K562 (cell line): ENCODE measurements around the gene YKT6. TPM values are rescaled to one million over a fixed set of nuclear protein-coding genes. Genes with fewer than 3 reads are reported as not detected.

Experiments
- ATAC-seq: fragments of 200-7000 bp; cut with Tn5 transposase; 3 replicates; pipeline ENCODE4 v1.9.1; 2020; ENCODE audit warnings: moderate library complexity
- Bru-seq: library from RNA; stranded (reverse); fragments of 400-500 nt; gene quantifications from one replicate; lab custom pipeline; 2021; lab: Mats Ljungman, UMichigan
- BruChase-seq, 2 experiments: library from RNA; stranded (reverse); fragments of 400-500 nt; gene quantifications; one replicate each; lab custom pipeline; 2021; lab: Mats Ljungman, UMichigan
- BruUV-seq: library from RNA; stranded (reverse); fragments of 400-500 nt; replicated peaks from 2 replicates; lab custom pipeline; 2021; lab: Mats Ljungman, UMichigan
- CTCF ChIA-PET: fragments of 300-600 bp; formaldehyde crosslinking; extraction: SDS; loops from one replicate; lab custom pipeline; 2021; ENCODE audit warnings: low intra/inter-chr PET ratio; lab: Yijun Ruan, JAX
- POLR2A ChIA-PET: fragments of 300-600, 350-650 bp; sonication (Branson Sonifier 250); formaldehyde crosslinking; extraction: SDS; loops from one replicate; lab custom pipeline; 2021; ENCODE audit warnings: antibody characterized with exemption, inconsistent platforms; lab: Yijun Ruan, JAX
- DNase-seq, 4 experiments: peaks; one replicate each; pipeline versions ENCODE4 v3.0.0 to v3.0.0-alpha.2; 2011 to 2018; ENCODE audit warnings: low spot score in 3 of 4, mixed read lengths in 3 of 4; ENCODE audit errors: extremely low read depth in 1 of 4
- FAIRE-seq: peaks from 2 replicates; lab custom pipeline; 2011; peaks lifted over from hg19 to GRCh38; lab: Jason Lieb, UNC
- H2AFZ ChIP-seq: 2 replicates; pipeline ENCODE4 v1.6.0; 2011; ENCODE audit warnings: low read depth, low read length, control low read depth, inconsistent platforms
- H3K27ac ChIP-seq: fragments of 200-600 bp; 3 replicates; pipeline ENCODE4 v1.8.0; 2011; ENCODE audit warnings: low read depth, mild to moderate bottlenecking, control low read depth, inconsistent platforms, low read length, moderate library complexity, mixed read lengths; ENCODE audit errors: extremely low read depth
- H3K27me3 ChIP-seq, 2 experiments: fragments of 300-600 bp in 1 of 2; 2 replicates in 1 of 2; 3 replicates in 1 of 2; pipeline versions ENCODE4 v1.6.0 to v1.8.0; 2011; ENCODE audit warnings: inconsistent platforms in 2 of 2, low read length in 2 of 2, mild to moderate bottlenecking in 1 of 2, mixed read lengths in 1 of 2, moderate library complexity in 1 of 2; ENCODE audit not compliant: control insufficient read depth in 2 of 2, insufficient read depth in 2 of 2
- H3K36me3 ChIP-seq: fragments of 300-600 bp; 3 replicates; pipeline ENCODE4 v1.8.0; 2011; ENCODE audit warnings: mild to moderate bottlenecking, low read length, inconsistent platforms; ENCODE audit not compliant: control insufficient read depth, insufficient read depth
- H3K4me1 ChIP-seq, 2 experiments: fragments of 200-600 bp in 1 of 2; replicated peaks in 1 of 2; 2 replicates in 1 of 2; 3 replicates in 1 of 2; pipeline versions ENCODE4 v1.5.1 to v1.8.0; 2011; ENCODE audit warnings: inconsistent platforms in 2 of 2, low read length in 2 of 2, mild to moderate bottlenecking in 1 of 2, mixed read lengths in 1 of 2, moderate library complexity in 1 of 2; ENCODE audit not compliant: control insufficient read depth in 2 of 2, insufficient read depth in 2 of 2
- H3K4me2 ChIP-seq: 2 replicates; pipeline ENCODE4 v1.6.1; 2011; ENCODE audit warnings: low read length, control low read depth, inconsistent platforms, mixed read lengths; ENCODE audit not compliant: insufficient read depth
- H3K4me3 ChIP-seq: fragments of 200-600 bp; sonication (generic), shearing (Covaris generic); 2 replicates; pipeline ENCODE4 v1.5.1; 2016; ENCODE audit warnings: control low read depth, inconsistent platforms
- H3K79me2 ChIP-seq: fragments of 200-600 bp; 3 replicates; pipeline ENCODE4 v1.8.0; 2011; ENCODE audit warnings: low read length, inconsistent platforms; ENCODE audit not compliant: control insufficient read depth, insufficient read depth
- H3K9ac ChIP-seq, 2 experiments: 2 replicates each; pipeline versions ENCODE4 v1.6.0 to v1.6.1; 2011; ENCODE audit warnings: low read depth in 2 of 2, low read length in 2 of 2, control low read depth in 1 of 2, inconsistent platforms in 1 of 2, mild to moderate bottlenecking in 1 of 2, mixed read lengths in 1 of 2; ENCODE audit not compliant: insufficient read depth in 1 of 2
- H3K9me1 ChIP-seq: one replicate; pipeline ENCODE4 v1.6.0; 2011; ENCODE audit warnings: inconsistent platforms, mild to moderate bottlenecking, low read length, moderate library complexity; ENCODE audit not compliant: control insufficient read depth, insufficient read depth
- H3K9me3 ChIP-seq: replicated peaks from 2 replicates; pipeline ENCODE4 v1.5.1; 2011; ENCODE audit warnings: low read depth, low read length, inconsistent platforms; ENCODE audit not compliant: control insufficient read depth, insufficient read depth
- H4K20me1 ChIP-seq: replicated peaks from 2 replicates; pipeline ENCODE4 v1.6.1; 2011; ENCODE audit warnings: low read length, inconsistent platforms, mixed read lengths; ENCODE audit not compliant: control insufficient read depth, insufficient read depth
- CBX3 ChIP-seq, 2 experiments: IDR thresholded peaks; 1 replicate in 1 of 2; 2 replicates in 1 of 2; pipeline ENCODE4 v1.6.1; 2012; ENCODE audit warnings: inconsistent platforms in 2 of 2, low read length in 2 of 2, borderline replicate concordance in 1 of 2, control low read depth in 1 of 2
- DIDO1 ChIP-seq: fragments of 450-650 bp; IDR thresholded peaks from 2 replicates; pipeline ENCODE4 v1.6.1; 2016; ENCODE audit warnings: low read depth, missing biosample characterization, missing genetic modification characterization
- HMG20A ChIP-seq: fragments of 450-650 bp; formaldehyde crosslinking; conservative IDR thresholded peaks from 2 replicates; pipeline ENCODE4 v1.4.0; 2020; ENCODE audit warnings: mild to moderate bottlenecking, mixed read lengths
- IRF9 ChIP-seq: fragments of 450-650 bp; IDR thresholded peaks from 2 replicates; pipeline ENCODE4 v1.6.1; 2016; ENCODE audit warnings: missing biosample characterization, missing genetic modification characterization
- MEF2A ChIP-seq: IDR thresholded peaks from 2 replicates; pipeline ENCODE4 v1.6.1; 2011; ENCODE audit warnings: low read depth, mild to moderate bottlenecking, low read length, moderate library complexity; ENCODE audit not compliant: control insufficient read depth
- RNF2 ChIP-seq: sonication (generic); IDR thresholded peaks from 2 replicates; pipeline ENCODE4 v1.6.1; 2016
- SREBF2 ChIP-seq: sonication (generic); formaldehyde crosslinking; IDR thresholded peaks from 2 replicates; pipeline ENCODE4 v1.4.0; 2020; ENCODE audit warnings: mild to moderate bottlenecking, missing genetic modification reagents
- ZFP30 ChIP-seq: fragments of 250-450 bp; sonication (Bioruptor Pico); IDR thresholded peaks from 2 replicates; pipeline ENCODE4 v1.8.0; 2022; ENCODE audit warnings: moderate library complexity, mild to moderate bottlenecking, inconsistent platforms, borderline replicate concordance
- ZNF395 ChIP-seq: fragments of 200-800 bp; sonication (Bioruptor generic); IDR thresholded peaks from 2 replicates; pipeline ENCODE4 v1.6.1; 2017; ENCODE audit warnings: missing genetic modification characterization, missing compliant biosample characterization
- WGBS: fragments of 100-300 bp; shearing (Covaris generic); methylation state at CpG from one replicate; pipeline ENCODE4 v1.1.6; 2016; ENCODE audit warnings: low coverage, mixed read lengths; ENCODE audit not compliant: insufficient coverage; ENCODE audit errors: missing lambda C conversion rate; 5-methylcytosine and 5-hydroxymethylcytosine counted together
- in situ Hi-C: fragments of 300-500 bp; cut with MboI; formaldehyde crosslinking; loops from 4 replicates; pipeline ENCODE4 v1.15.0; 2018; ENCODE audit warnings: inconsistent platforms, mixed read lengths
- intact Hi-C: fragments of 100-400 bp; cut with micrococcal nuclease; formaldehyde crosslinking; loops from 2 replicates; pipeline ENCODE4 v1.14.2; 2022
- long read RNA-seq, 3 experiments: library from polyadenylated mRNA in 2 of 3; library from RNA in 1 of 3; unstranded in 2 of 3; stranded (forward) in 1 of 3; transcript quantifications; one replicate each; pipeline ENCODE4 v2.0.0, GENCODE V29; 2019 to 2022
- polyA minus RNA-seq, 3 experiments: library from RNA; depleted of rRNA, polyadenylated mRNA; stranded (reverse); fragments of >200 nt; gene quantifications; 2 replicates each; pipeline ENCODE4 v1.2.3, GENCODE V29; 2011
- polyA plus RNA-seq, 8 experiments: library from polyadenylated mRNA; depleted of rRNA in 4 of 8; stranded (reverse) in 5 of 8; unstranded in 3 of 8; fragments of >200 nt; fragmentation: Nextera tagmentation in 2 of 8; fragmentation: Illumina TruSeq in 1 of 8; extraction: Ambion mirVana in 2 of 8; extraction: Trizol in 1 of 8; gene quantifications; 2 replicates each; pipeline versions ENCODE4 v1.2.1 to v1.2.3, GENCODE V29; 2011 to 2014; ENCODE audit warnings: inconsistent platforms in 1 of 8, missing spikeins in 1 of 8
- total RNA-seq, 7 experiments: library from RNA; depleted of rRNA in 6 of 7; stranded (reverse); fragments of >200 nt in 6 of 7; fragmentation: Illumina TruSeq in 2 of 7; extraction: Trizol in 2 of 7; gene quantifications; 2 replicates each; pipeline versions ENCODE4 v1.2.1 to v1.2.3, GENCODE V29; 2011 to 2021; ENCODE audit warnings: low replicate concordance in 1 of 7
- TF ChIP-seq, protein P1 (sequence below), 2 experiments: fragments of 450-650 bp in 1 of 2; sonication (generic) in 1 of 2; formaldehyde crosslinking in 1 of 2; IDR thresholded peaks in 1 of 2; conservative IDR thresholded peaks in 1 of 2; 2 replicates each; pipeline versions ENCODE4 v1.6.1 to v1.8.1; 2016 to 2023; ENCODE audit warnings: mild to moderate bottlenecking in 2 of 2, moderate library complexity in 2 of 2, inconsistent platforms in 1 of 2, missing genetic modification reagents in 1 of 2

YKT6 gene
- 52.9 and 122 TPM in 2 replicates for total RNA-seq (2011; cell fraction: chromatin; rRNA removed; ENCODE audit: low replicate concordance)
- total RNA-seq (2011; cell fraction: nucleolus; rRNA removed) = 80.8 and 98.2 TPM in 2 replicates
- 90.6 and 91.5 TPM in 2 replicates for total RNA-seq (2011; cell fraction: nucleoplasm; rRNA removed)
- total RNA-seq (2014; rRNA removed) (82.0 and 96.9 TPM in 2 replicates), total RNA-seq (2014; rRNA removed; fragmentation: Illumina TruSeq; extraction: Trizol) (52.0 and 57.7 TPM in 2 replicates), total RNA-seq (2015; rRNA removed; fragmentation: Illumina TruSeq; extraction: Trizol) (56.9 and 59.5 TPM in 2 replicates), total RNA-seq (2021) (73.2 and 80.6 TPM in 2 replicates), polyA plus RNA-seq (2011; rRNA removed) (90.6 and 96.8 TPM in 2 replicates), polyA plus RNA-seq (2014; fragmentation: Illumina TruSeq; extraction: Trizol) (73.0 and 80.6 TPM in 2 replicates), polyA plus RNA-seq (2014; fragmentation: Nextera tagmentation; extraction: Ambion mirVana) (1 to 10 TPM; 1.6 to 2.8 TPM), polyA plus RNA-seq (2014; rRNA removed) (75.1 and 96.5 TPM in 2 replicates), polyA minus RNA-seq (2011; rRNA and poly(A)+ RNA removed) (46.0 and 54.8 TPM in 2 replicates), Bru-seq, nascent RNA (percentile 87 among the genes with signal in this experiment), BruChase-seq, experiment 1, labeled RNA remaining after a 2-hour chase (percentile 86 among the genes with signal in this experiment), BruChase-seq, experiment 2, labeled RNA remaining after a 6-hour chase (percentile 89 among the genes with signal in this experiment)
- polyA plus RNA-seq (2011; cell fraction: cytosol; rRNA removed) = 88.6 and 98.5 TPM in 2 replicates
- 128 and 156 TPM in 2 replicates for polyA plus RNA-seq (2011; cell fraction: nucleus; rRNA removed)
- polyA plus RNA-seq (2012) = 75.1 and 76.7 TPM in 2 replicates
- 25.1 and 28.8 TPM in 2 replicates for polyA minus RNA-seq (2011; cell fraction: cytosol; rRNA and poly(A)+ RNA removed)
- polyA minus RNA-seq (2011; cell fraction: nucleus; rRNA and poly(A)+ RNA removed) = 46.4 and 60.2 TPM in 2 replicates
- long read RNA-seq, experiment 1, transcript YKT6-204 (8 exons, 1,085 nt) = minor isoform, 9 of 188 reads
- long read RNA-seq, experiment 1, transcript YKT6-201 (7 exons, 2,696 nt) = major isoform, 80 of 188 reads
- long read RNA-seq, experiment 1, partial matches to known transcripts = 92 of 188 reads
- long read RNA-seq, experiment 1, other reads (novel, unspliced or antisense) = 3 of 188 reads
- long read RNA-seq, experiment 2, transcript YKT6-201 (7 exons, 2,696 nt) = major isoform, 72 of 141 reads
- long read RNA-seq, experiment 2, transcript YKT6-204 (8 exons, 1,085 nt) = minor isoform, 6 of 141 reads
- long read RNA-seq, experiment 2, partial matches to known transcripts = 5 of 141 reads
- long read RNA-seq, experiment 2, other reads (novel, unspliced or antisense) = 55 of 141 reads
- long read RNA-seq, experiment 3, transcript YKT6-201 (7 exons, 2,696 nt) = major isoform, 17 of 29 reads
- long read RNA-seq, experiment 3, partial matches to known transcripts = 1 of 29 reads
- long read RNA-seq, experiment 3, other reads (novel, unspliced or antisense) = 8 of 29 reads

GRCh38 chr7:44200699-44201461 is at the start of gene YKT6:
Gene YKT6 (plus strand): TSS chr7:44200978. CDS start chr7:44201136, 158 bp downstream.
- POLR2A ChIA-PET = interaction anchor here (0.6 to 1.2 kb wide), 5 partner anchors 10 to 618 kb away, joined by 3 to 6 read pairs (median 3); partner anchors contain the start of gene STK17A
- peaks cover 3 to 7% of the 10 kb centered on the region in 2 experiments; a peak in 3 of 5 replicates for H3K4me1 ChIP-seq
- no peaks in the 10 kb centered on the region for H3K9me3 ChIP-seq
- intact Hi-C loops = no loop called here
- peak within 1 kb of the TSS; percentile 78 to 97 for H3K9ac ChIP-seq
- no peaks in the 10 kb centered on the region for H3K27me3 ChIP-seq
- H3K27ac ChIP-seq = peak within 1 kb of the TSS; percentile 70
- under 1% methylated on average over 38 of the region's 58 CpGs for WGBS
- peak; percentile 96 for FAIRE-seq
- no TSS peak for BruUV-seq
- CTCF ChIA-PET = no interaction called here
- H3K36me3 ChIP-seq = peaks cover 31% of the 10 kb centered on the region
- peaks cover 11% of the 10 kb centered on the region; the same call in 1 of the 2 replicates for H4K20me1 ChIP-seq
- peak; percentile 96 to 98 (median 97) for DNase-seq
- ATAC-seq = peak; percentile 99
- no peaks in the 10 kb centered on the region for H3K9me1 ChIP-seq
- peak within 1 kb of the TSS; percentile 87 for H2AFZ ChIP-seq
- H3K4me3 ChIP-seq = peak within 1 kb of the TSS; percentile 97
- peaks cover 33% of the 10 kb centered on the region for H3K79me2 ChIP-seq
- peak within 1 kb of the TSS; percentile 90 for H3K4me2 ChIP-seq
- in situ Hi-C loops = no loop called here
- TF ChIP-seq HMG20A (CRISPR knock-in tag) (no peak), MEF2A (no peak), CBX3 (IDR thresholded peaks at IDR 0.05; ENCODE audit: borderline replicate concordance in 1 of 2, low read length in 2 of 2) (0 out of 3 replicates have a peak, but pooled peaks of 1 of the 2 experiments have one; percentile 17), ZFP30 (no peak), ZNF395 (0 out of 2 replicates have a peak, but pooled peaks have one; percentile 48), IRF9 (tag) (no peak), SREBF2 (CRISPR knock-in tag) (no peak), DIDO1 (tag) (peak; percentile 72; the same call in 1 of the 2 replicates), RNF2 (no peak)
- TF ChIP-seq, protein P1, sequence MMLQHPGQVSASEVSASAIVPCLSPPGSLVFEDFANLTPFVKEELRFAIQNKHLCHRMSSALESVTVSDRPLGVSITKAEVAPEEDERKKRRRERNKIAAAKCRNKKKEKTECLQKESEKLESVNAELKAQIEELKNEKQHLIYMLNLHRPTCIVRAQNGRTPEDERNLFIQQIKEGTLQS (IDR thresholded peaks at IDR 0.05) = no peak
- TF ChIP-seq, protein P1 (CRISPR knock-in tag; conservative IDR thresholded peaks at IDR 0.05) = no peak
